ENCODE data around the gene XRCC6.

DNA sequence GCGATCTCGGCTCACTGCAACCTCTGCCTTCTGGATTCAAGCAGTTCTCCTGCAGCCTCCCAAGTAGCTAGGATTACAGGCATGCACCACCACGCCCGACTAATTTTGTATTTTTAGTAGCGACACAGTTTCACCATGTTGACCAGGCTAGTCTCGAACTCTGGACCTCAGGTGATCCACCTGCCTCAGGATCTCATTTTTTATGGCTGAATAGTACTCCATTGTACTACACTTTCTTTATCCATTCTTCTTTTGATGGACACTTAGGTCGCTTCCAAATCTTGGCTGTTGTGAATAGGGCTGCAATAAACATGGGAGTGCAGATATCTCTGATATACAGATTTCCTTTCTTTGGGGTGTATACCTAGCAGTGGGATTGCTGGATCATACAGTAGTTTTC is 20.8 kb downstream of the XRCC6 start:
- TF ChIP-seq, protein P1, sequence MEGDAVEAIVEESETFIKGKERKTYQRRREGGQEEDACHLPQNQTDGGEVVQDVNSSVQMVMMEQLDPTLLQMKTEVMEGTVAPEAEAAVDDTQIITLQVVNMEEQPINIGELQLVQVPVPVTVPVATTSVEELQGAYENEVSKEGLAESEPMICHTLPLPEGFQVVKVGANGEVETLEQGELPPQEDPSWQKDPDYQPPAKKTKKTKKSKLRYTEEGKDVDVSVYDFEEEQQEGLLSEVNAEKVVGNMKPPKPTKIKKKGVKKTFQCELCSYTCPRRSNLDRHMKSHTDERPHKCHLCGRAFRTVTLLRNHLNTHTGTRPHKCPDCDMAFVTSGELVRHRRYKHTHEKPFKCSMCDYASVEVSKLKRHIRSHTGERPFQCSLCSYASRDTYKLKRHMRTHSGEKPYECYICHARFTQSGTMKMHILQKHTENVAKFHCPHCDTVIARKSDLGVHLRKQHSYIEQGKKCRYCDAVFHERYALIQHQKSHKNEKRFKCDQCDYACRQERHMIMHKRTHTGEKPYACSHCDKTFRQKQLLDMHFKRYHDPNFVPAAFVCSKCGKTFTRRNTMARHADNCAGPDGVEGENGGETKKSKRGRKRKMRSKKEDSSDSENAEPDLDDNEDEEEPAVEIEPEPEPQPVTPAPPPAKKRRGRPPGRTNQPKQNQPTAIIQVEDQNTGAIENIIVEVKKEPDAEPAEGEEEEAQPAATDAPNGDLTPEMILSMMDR (IDR thresholded peaks at IDR 0.05): no peak
- no peak for TF ChIP-seq POLR2A (IDR thresholded peaks at IDR 0.05)

Measured in prostate gland (tissue), 2 donors.